Measurements from ENCODE around the gene FANCG.

The FANCG gene

DNA sequence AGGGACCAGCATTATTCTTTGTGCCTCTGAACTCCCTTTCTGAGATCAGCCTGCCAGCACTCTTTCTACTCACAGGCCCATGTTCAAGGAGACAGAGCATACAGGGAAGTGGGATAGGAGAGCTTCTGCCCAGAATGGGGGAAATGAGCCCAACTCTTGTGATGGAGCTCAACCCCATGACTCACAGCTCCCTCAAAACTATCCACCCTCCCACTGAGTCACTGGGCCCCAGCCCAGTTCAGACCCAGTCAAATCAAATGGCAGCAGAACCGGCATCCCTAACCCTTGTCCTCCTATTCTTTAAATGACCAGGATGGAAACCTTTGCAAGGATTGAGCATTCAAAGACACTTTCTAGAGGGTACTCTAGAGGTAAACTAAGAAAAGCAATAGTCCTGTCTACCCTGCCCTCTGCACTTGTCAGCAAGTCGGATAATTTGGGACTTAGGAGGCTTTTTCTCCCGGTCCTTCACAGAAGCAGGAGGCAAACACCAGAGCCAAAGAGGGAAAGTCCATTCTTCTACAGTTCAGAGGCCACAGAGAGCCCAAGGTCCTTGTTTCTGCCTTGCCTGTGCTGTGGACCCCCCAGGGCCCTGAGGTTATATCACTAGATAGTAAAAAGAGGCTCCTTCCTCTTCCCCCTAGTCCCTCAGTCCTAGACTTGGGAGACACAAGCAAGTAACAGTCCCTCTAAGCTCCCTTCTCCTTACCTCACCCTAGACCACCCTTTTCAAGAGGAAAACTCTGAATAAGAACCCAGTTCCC is 32.7 kb upstream of the FANCG start:
- peak; percentile 48 for DNase-seq (ENCODE audit: extremely low read depth, low read depth)
- TF ChIP-seq CTCF (IDR thresholded peaks at IDR 0.05; ENCODE audit: low read depth, low read length), result no peak

DNA sequence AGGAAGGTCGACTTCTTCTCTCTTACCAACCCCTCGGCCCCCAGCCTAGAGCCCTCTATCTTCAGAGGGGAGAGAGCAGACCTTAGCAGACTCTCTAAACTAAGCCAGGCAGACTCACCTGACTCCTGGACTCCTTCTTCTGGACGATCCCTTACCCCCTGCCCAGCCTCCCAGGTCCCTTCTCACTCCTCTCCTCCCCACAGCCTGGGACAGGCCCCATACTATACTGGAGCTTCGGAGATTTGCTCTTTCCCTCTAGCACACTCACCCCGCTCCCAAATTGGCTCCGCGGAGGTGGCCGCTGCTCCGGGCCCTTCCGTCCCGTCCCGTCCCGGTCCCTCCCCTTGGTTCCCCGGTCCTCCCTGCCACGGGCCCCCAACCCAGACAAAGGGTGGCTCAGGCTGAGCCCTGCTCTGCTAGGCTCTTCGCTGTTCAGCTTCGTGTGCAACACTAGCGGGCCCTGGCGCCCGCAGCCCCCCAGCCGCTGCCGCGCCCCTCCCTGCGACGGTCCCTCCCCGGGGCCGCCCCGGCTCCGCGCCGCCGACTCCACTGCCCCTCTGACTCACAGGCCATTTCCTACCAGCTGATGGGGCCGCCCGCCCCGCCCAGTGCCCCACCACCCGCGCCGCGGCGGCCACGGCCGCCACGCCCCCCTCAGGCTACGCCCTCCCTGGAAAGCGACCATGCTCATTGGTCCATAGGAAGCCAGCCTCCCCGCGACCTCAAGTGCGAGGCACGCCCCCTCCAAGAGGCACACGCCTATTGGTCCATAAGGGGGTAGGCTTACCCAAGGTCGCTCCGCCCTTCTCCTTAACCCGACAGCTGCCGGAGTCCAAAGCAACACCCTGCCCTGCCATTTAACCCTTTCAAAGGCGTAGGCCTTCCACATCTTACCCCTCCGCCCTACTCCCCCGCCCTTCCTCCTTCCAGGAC is 31.5 kb upstream of the FANCG start:
- TF ChIP-seq CTCF (IDR thresholded peaks at IDR 0.05; ENCODE audit: low read depth, low read length), result no peak
- DNase-seq (ENCODE audit: extremely low read depth, low read depth), result peak; percentile 97

GRCh38 chr9:35110327-35110761 is 30.6 kb upstream of the FANCG start:
- no peak for TF ChIP-seq CTCF (IDR thresholded peaks at IDR 0.05; ENCODE audit: low read depth, low read length)
- DNase-seq (ENCODE audit: extremely low read depth, low read depth), result no peak

DNA sequence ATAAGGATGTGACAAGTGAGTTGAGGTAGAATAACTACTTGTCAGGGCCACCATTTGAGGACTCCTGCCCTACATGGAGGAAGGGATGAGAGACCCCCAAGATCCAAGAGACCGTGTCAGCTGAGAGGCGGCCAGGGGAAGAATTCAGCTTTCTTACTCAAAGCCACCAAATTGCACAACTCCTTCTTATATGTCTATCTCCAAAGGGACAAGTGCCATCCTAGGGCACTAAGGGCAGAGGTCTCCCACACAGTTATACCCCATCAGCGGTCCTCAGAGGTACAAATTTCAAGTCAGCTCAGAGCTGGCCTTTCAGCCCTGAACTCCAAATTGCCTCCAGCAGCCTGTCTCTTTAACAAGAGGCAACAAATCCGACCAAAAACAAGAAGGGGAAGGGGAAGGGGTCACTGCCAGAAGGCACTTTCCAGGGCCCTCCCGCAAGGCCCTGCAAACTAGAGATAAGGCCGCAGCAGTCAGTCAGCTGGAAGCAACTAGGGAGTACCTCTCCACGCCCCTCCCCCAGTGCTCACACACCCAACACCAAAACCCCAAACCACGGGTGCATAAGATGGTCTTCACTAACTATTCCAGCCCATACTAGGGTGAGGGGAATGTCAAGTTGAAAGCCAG is 29.3 kb upstream of the FANCG start:
- no peak for DNase-seq (ENCODE audit: extremely low read depth, low read depth)
- no peak for TF ChIP-seq CTCF (IDR thresholded peaks at IDR 0.05; ENCODE audit: low read depth, low read length)

- TF ChIP-seq CTCF (IDR thresholded peaks at IDR 0.05; ENCODE audit: low read depth, low read length), result no peak
These were observed 28.7 kb upstream of the FANCG start for GRCh38 chr9:35108461-35108860.

DNA sequence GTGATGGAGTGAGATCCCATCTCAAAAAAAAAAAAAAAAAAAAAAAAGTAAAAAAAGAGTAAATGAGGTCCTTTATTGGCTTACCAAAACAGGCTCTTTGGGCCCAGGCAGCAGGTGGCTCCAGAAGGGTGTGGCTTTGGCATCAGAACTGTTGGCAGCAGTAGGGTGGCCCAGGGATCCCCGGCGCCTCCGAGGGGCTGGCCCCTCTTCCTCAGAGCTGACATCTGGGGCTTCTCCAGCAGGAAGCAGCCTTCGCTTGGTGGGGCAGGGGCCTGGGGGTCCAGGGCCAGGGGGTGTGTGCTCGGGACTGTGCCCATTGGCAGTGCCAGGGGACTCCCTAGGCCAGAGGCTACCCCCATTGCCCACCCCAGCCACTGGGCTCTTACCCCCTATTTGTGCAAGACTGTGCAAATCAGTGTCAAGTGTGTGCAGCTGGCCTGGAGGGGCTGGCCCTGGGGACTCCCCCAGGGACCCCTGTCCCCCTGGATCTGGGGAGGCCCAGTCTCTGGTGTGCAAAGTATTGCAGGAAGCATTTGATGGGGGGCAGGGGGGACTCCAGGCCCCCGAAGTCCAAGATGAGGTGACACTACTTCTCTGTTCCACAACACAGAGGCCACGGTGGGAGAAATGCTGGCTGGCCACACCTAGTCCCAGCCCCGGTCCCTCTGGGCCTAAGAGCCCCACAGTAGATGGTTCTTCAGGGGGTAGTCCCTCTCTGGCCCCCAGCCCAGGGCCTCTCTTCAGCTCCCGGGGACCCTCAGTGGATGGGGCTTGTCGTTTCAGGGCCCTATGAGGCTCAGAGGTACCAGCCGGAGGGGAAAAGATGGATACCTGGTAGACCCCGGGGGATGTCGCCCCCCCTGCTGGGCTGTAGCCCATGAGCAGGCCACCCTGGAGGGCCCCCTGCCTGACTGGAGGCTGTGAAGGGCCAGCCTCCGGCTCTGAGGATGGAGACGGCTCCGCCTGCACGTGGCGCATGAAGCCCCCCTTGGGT is 27.9 kb upstream of the FANCG start:
- no peak for TF ChIP-seq CTCF (IDR thresholded peaks at IDR 0.05; ENCODE audit: low read depth, low read length)
- no peak for DNase-seq (ENCODE audit: extremely low read depth, low read depth)

More at GRCh38 chr9:35108461-35108860, 28.7 kb upstream of the FANCG start:
- no peak for DNase-seq (ENCODE audit: extremely low read depth, low read depth)

Measured in AG09319 (cell line).